NB4 (cell line): Measurements from ENCODE around the gene GTF2F1.
"Not testable (repeated sequence)": the region's sequence is repeated elsewhere in the genome, so short reads cannot be mapped to it uniquely, and the experiment has no call there.

ENCODE experiments used
- DNase-seq: peaks from one replicate; pipeline ENCODE4 v3.0.0; 2010; ENCODE audit warnings: low read depth
- H3K4me3 ChIP-seq: one replicate; pipeline ENCODE4 v1.5.1; 2011; ENCODE audit warnings: mild to moderate bottlenecking, low read depth, low read length, moderate library complexity
- MAX ChIP-seq: IDR thresholded peaks from 2 replicates; pipeline ENCODE4 v1.6.1; 2011; ENCODE audit warnings: low read depth, low read length
- MYC ChIP-seq: IDR thresholded peaks from 2 replicates; pipeline ENCODE4 v1.6.1; 2011; ENCODE audit warnings: low read depth, low read length
- POLR2A ChIP-seq: IDR thresholded peaks from 2 replicates; pipeline ENCODE4 v1.6.1; 2011; ENCODE audit warnings: mild to moderate bottlenecking; ENCODE audit not compliant: insufficient read length; ENCODE audit errors: extremely low read depth
- TF ChIP-seq, protein P1 (sequence below): IDR thresholded peaks from one replicate; pipeline ENCODE4 v1.5.1; 2012; ENCODE audit warnings: low read depth, low read length

GTF2F1 gene

GRCh38 chr19:6412447-6413091 lies 19.6 kb upstream of the GTF2F1 start:
- no peak for TF ChIP-seq POLR2A
- TF ChIP-seq MAX, result 0 out of 2 replicates have a peak, but pooled peaks have one; percentile 16
- TF ChIP-seq MYC, result peak; percentile 60
- TF ChIP-seq, protein P1, sequence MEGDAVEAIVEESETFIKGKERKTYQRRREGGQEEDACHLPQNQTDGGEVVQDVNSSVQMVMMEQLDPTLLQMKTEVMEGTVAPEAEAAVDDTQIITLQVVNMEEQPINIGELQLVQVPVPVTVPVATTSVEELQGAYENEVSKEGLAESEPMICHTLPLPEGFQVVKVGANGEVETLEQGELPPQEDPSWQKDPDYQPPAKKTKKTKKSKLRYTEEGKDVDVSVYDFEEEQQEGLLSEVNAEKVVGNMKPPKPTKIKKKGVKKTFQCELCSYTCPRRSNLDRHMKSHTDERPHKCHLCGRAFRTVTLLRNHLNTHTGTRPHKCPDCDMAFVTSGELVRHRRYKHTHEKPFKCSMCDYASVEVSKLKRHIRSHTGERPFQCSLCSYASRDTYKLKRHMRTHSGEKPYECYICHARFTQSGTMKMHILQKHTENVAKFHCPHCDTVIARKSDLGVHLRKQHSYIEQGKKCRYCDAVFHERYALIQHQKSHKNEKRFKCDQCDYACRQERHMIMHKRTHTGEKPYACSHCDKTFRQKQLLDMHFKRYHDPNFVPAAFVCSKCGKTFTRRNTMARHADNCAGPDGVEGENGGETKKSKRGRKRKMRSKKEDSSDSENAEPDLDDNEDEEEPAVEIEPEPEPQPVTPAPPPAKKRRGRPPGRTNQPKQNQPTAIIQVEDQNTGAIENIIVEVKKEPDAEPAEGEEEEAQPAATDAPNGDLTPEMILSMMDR, result peak; percentile 58
- peak; percentile 40 for DNase-seq
- no peak overlapping the region for H3K4me3 ChIP-seq

- no peak for DNase-seq
- TF ChIP-seq MAX (no peak), POLR2A (peak; percentile 22)
- H3K4me3 ChIP-seq, result no peak overlapping the region
Measured at GRCh38 chr19:6412061-6412446, 19.1 kb upstream of the GTF2F1 start.

- DNase-seq, result no peak
- no peak for TF ChIP-seq MYC
- no peak for TF ChIP-seq POLR2A
- TF ChIP-seq, protein P1, result no peak
- TF ChIP-seq MAX, result no peak
- no peak overlapping the region for H3K4me3 ChIP-seq
Measured at GRCh38 chr19:6409346-6409745, 16.4 kb upstream of the GTF2F1 start.

DNA sequence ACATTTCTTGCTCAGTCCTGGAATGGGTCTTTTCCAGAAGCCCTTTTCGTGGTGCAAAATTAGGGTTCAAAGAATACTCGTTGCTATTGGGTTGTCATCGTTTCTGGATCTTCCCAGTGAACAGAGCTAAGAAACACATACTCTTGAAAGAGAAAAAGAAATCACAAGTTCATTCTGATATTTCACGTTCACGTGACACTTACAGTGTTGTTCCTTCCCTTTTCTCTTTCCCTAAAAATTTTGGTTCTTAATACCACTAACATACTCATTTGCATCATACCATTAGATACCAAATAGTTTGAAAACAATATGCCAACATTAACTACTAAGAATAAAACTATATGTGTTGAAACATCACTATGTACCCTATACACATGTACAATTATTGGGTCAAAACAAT lies 13.4 kb upstream of the GTF2F1 start:
- no peak for TF ChIP-seq POLR2A
- no peak overlapping the region for H3K4me3 ChIP-seq
- DNase-seq, result no peak

GRCh38 chr19:6402837-6403608 lies 10.1 kb upstream of the GTF2F1 start:
- H3K4me3 ChIP-seq, result no peak overlapping the region
- TF ChIP-seq MAX (no peak), POLR2A (no peak), MYC (no peak)
- TF ChIP-seq, protein P1, result no peak
- DNase-seq, result no peak

DNA sequence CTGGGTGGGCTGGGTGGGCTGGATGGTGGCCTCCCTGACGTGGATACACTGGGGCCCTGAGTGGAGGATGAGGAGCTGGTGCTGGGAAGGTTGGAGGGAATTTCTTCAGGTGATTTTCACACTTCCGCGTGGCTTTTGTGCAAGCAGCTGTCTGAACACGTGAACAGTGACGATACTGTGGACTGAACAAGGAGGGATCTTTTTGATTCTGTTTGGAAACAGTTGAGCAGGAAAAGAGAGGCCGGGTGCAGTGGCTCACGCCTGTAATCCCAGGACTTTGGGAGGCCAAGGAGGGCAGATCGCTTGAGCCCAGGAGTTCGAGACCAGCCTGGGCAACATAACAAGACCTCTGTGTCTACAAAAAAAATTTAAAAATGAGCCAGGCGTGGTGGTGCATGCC lies 9.1 kb upstream of the GTF2F1 start:
- DNase-seq, result no peak
- no peak overlapping the region for H3K4me3 ChIP-seq
- no peak for TF ChIP-seq MYC
- TF ChIP-seq MAX, result no peak
- no peak for TF ChIP-seq POLR2A
- TF ChIP-seq, protein P1, result no peak

DNA sequence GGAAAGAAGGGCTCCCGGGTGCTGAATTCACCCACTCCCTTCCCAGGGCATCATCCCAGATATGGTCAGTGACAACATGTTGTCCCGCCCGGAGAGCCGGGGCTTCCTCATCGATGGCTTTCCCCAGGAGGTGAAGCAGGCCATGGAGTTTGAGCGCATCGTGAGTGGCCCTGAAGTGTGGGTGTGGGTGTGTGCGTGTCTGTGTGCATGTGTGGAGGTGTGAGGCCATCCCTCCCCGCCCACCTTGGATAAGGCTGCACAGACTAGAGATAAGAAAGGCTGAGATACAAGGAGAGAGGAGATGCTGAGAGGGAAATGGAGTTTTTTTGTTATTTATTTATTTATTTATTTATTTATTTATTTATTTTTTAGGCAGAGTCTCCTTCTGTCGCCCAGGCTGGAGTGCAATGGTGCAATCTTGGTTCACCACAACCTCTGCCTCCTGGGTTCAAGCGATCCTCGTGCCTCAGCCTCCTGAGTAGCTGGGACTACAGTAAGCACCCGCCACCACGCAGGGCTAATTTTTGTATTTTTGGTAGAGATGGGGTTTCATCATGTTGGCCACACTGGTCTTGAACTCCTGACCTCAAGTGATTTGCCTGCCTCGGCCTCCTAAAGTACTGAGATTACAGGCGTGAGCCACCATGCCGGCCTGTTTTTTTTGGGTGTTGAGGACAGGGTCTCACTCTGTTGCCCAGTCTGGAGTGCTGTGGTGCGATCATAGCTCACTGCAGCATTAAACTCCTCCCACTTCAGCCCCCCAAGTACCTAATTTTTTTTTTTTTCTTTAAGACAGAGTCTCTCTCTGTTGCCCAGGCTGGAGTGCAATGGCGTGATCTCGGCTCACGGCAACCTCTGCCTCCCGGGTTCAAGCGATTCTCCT lies 7.3 kb upstream of the GTF2F1 start:
- not testable (repeated sequence) for DNase-seq, H3K4me3 ChIP-seq
